PC-9 (cell line): Measurements from ENCODE around the gene HMCES.

ENCODE experiments used
- EZH2 ChIP-seq: fragments of 200-600 bp; sonication (generic); IDR thresholded peaks from 2 replicates; pipeline ENCODE4 v1.8.0; 2017; ENCODE audit warnings: antibody characterized with exemption, low read depth
- TF ChIP-seq, protein P1 (sequence below): fragments of 200-600 bp; sonication (generic); conservative IDR thresholded peaks from 2 replicates; pipeline ENCODE4 v1.6.1; 2017; ENCODE audit warnings: mixed run types, antibody characterized with exemption, mild to moderate bottlenecking, moderate library complexity

DNA sequence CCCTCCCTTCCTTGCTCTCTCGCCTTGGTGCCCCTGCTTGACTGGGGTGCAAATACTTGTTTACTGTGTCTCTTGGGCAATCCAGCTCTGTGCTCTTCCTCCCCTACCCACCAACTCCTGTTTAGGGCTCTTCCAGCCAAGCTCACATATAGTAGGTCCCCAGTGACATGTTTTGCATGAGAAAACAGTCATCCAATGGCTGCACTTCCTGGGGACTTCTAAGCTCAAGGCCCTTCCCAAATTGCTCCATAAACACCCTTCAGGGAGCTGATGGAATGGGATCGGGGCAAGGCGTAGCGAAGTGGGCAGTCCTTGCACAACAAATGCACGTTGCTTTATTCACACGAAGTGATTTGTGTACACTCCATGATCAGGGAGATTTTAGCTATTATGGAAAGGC, 38.7 kb upstream of the HMCES start:
- TF ChIP-seq, protein P1, sequence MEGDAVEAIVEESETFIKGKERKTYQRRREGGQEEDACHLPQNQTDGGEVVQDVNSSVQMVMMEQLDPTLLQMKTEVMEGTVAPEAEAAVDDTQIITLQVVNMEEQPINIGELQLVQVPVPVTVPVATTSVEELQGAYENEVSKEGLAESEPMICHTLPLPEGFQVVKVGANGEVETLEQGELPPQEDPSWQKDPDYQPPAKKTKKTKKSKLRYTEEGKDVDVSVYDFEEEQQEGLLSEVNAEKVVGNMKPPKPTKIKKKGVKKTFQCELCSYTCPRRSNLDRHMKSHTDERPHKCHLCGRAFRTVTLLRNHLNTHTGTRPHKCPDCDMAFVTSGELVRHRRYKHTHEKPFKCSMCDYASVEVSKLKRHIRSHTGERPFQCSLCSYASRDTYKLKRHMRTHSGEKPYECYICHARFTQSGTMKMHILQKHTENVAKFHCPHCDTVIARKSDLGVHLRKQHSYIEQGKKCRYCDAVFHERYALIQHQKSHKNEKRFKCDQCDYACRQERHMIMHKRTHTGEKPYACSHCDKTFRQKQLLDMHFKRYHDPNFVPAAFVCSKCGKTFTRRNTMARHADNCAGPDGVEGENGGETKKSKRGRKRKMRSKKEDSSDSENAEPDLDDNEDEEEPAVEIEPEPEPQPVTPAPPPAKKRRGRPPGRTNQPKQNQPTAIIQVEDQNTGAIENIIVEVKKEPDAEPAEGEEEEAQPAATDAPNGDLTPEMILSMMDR: no peak
- TF ChIP-seq EZH2: no peak
